ENCODE results near the gene EBI3.
"Not testable (repeated sequence)": the region's sequence is repeated elsewhere in the genome, so short reads cannot be mapped to it uniquely, and the experiment has no call there.

Gene EBI3

GRCh38 chr19:4200940-4201542, 28.3 kb upstream of the EBI3 start:
- DNase-seq (ENCODE audit: low spot score), result no peak

- no peak for DNase-seq (ENCODE audit: low spot score)
These were observed 27.5 kb upstream of the EBI3 start for GRCh38 chr19:4201798-4202197.

- peak; percentile 60 for DNase-seq (ENCODE audit: low spot score)
These were observed 22.4 kb upstream of the EBI3 start for GRCh38 chr19:4206818-4207484.

GRCh38 chr19:4208385-4209094, 20.8 kb upstream of the EBI3 start:
- peak; percentile 53 for DNase-seq (ENCODE audit: low spot score)

- DNase-seq (ENCODE audit: low spot score), result no peak
These were observed 19.1 kb upstream of the EBI3 start for GRCh38 chr19:4210166-4210731.

GRCh38 chr19:4213116-4213515, 16.2 kb upstream of the EBI3 start:
- DNase-seq (ENCODE audit: low spot score), result no peak

GRCh38 chr19:4215807-4216206, 13.5 kb upstream of the EBI3 start:
- DNase-seq (ENCODE audit: low spot score), result no peak

- DNase-seq (ENCODE audit: low spot score), result no peak
These were observed 12.5 kb upstream of the EBI3 start for GRCh38 chr19:4216846-4217245.

- no peak for DNase-seq (ENCODE audit: low spot score)
These were observed 11.7 kb upstream of the EBI3 start for GRCh38 chr19:4217429-4218264.

GRCh38 chr19:4218523-4218922, 10.8 kb upstream of the EBI3 start:
- not testable (repeated sequence) for DNase-seq (ENCODE audit: low spot score)

GRCh38 chr19:4220188-4220587, 9.1 kb upstream of the EBI3 start:
- no peak for DNase-seq (ENCODE audit: low spot score)

GRCh38 chr19:4224470-4224869, 4.9 kb upstream of the EBI3 start:
- no peak for DNase-seq (ENCODE audit: low spot score)

GRCh38 chr19:4225885-4226284, 3.4 kb upstream of the EBI3 start:
- no peak for DNase-seq (ENCODE audit: low spot score)

- no peak for DNase-seq (ENCODE audit: low spot score)
These were observed 1.6 kb upstream of the EBI3 start for GRCh38 chr19:4227771-4228170.

GRCh38 chr19:4228765-4229178, 551 bp upstream of the EBI3 start:
- DNase-seq (ENCODE audit: low spot score), result no peak

- not testable (repeated sequence) for DNase-seq (ENCODE audit: low spot score)
These were observed 914 bp downstream of the EBI3 start for GRCh38 chr19:4230237-4230636.

GRCh38 chr19:4231521-4231920, 2.2 kb downstream of the EBI3 start:
- DNase-seq (ENCODE audit: low spot score), result not testable (repeated sequence)

GRCh38 chr19:4232139-4232538, 2.8 kb downstream of the EBI3 start:
- not testable (repeated sequence) for DNase-seq (ENCODE audit: low spot score)

GRCh38 chr19:4232614-4233281, 3.4 kb downstream of the EBI3 start:
- no peak for DNase-seq (ENCODE audit: low spot score)

- no peak for DNase-seq (ENCODE audit: low spot score)
These were observed 4.0 kb downstream of the EBI3 start for GRCh38 chr19:4233282-4233853.

Measured in AG08396 (cell line).